HCT116 (cell line): ENCODE data around the gene OR52E2. TPM values are rescaled to one million over a fixed set of nuclear protein-coding genes. Genes with fewer than 3 reads are reported as not detected.

ENCODE experiments used
- ATAC-seq: fragments of 200-7000 bp; cut with Tn5 transposase; 2 replicates; pipeline ENCODE4 v1.9.1; 2020; ENCODE audit warnings: mild to moderate bottlenecking, moderate library complexity
- BruUV-seq: library from RNA; stranded (reverse); fragments of 400-500 nt; replicated peaks from 2 replicates; lab custom pipeline; 2021; lab: Mats Ljungman, UMichigan
- CTCF ChIA-PET: fragments of 300-600 bp; sonication (Branson Sonifier 250); formaldehyde crosslinking; loops from one replicate; lab custom pipeline; 2021; ENCODE audit warnings: antibody characterized with exemption; lab: Charles Lee
- POLR2A ChIA-PET: fragments of 300-600, 350-600 bp; sonication (Branson Sonifier 250); formaldehyde crosslinking; loops from one replicate; lab custom pipeline; 2021; ENCODE audit warnings: antibody characterized with exemption; lab: Charles Lee
- RAD21 ChIA-PET, 2 experiments: fragments of 300-600 bp; sonication (Branson Sonifier 250); formaldehyde crosslinking; loops; one replicate each; lab custom pipeline; 2023; ENCODE audit warnings: low total read pairs in 2 of 2; ENCODE audit not compliant: uncharacterized antibody in 2 of 2, unreplicated experiment in 2 of 2, low non-redundant PET in 1 of 2; lab: Charles Lee
- DNase-seq: peaks from one replicate; pipeline ENCODE4 v3.0.0-alpha.2; 2010; ENCODE audit warnings: low read depth, low spot score
- H2AFZ ChIP-seq: fragments of 200-600 bp; shearing (Covaris generic), sonication (generic); 2 replicates; pipeline ENCODE4 v1.6.1; 2017; ENCODE audit warnings: low read depth, mixed run types, mixed read lengths, antibody characterized with exemption, low read length; ENCODE audit not compliant: poor library complexity, severe bottlenecking
- H3K27ac ChIP-seq: 2 replicates; pipeline ENCODE4 v1.5.1; 2012; ENCODE audit warnings: low read depth, low read length
- H3K27me3 ChIP-seq: fragments of 200-600 bp; sonication (generic); 2 replicates; pipeline ENCODE4 v1.6.1; 2016; ENCODE audit warnings: mixed run types, low read length, mixed read lengths; ENCODE audit not compliant: insufficient read depth
- H3K36me3 ChIP-seq, 2 experiments: fragments of 200-500 bp in 1 of 2; fragments of 200-600 bp in 1 of 2; sonication (Bioruptor generic) in 1 of 2; sonication (generic) in 1 of 2; 2 replicates each; pipeline versions ENCODE4 v1.5.1 to v1.6.1; 2014 to 2016; ENCODE audit warnings: low read length in 2 of 2, inconsistent platforms in 1 of 2, mixed read lengths in 1 of 2, mixed run types in 1 of 2; ENCODE audit not compliant: insufficient read depth in 2 of 2, control insufficient read depth in 1 of 2
- H3K4me1 ChIP-seq, 2 experiments: fragments of 200-600 bp in 1 of 2; sonication (generic) in 1 of 2; 2 replicates each; pipeline versions ENCODE4 v1.5.1 to v1.6.1; 2012 to 2017; ENCODE audit warnings: low read length in 2 of 2, inconsistent platforms in 1 of 2, mild to moderate bottlenecking in 1 of 2, mixed read lengths in 1 of 2, mixed run types in 1 of 2, moderate library complexity in 1 of 2; ENCODE audit not compliant: insufficient read depth in 2 of 2, control insufficient read depth in 1 of 2
- H3K4me2 ChIP-seq: fragments of 200-600 bp; sonication (generic); 2 replicates; pipeline ENCODE4 v1.6.1; 2017; ENCODE audit warnings: mixed run types, low read length, mixed read lengths
- H3K4me3 ChIP-seq, 2 experiments: fragments of 200-600 bp in 1 of 2; sonication (generic) in 1 of 2; replicated peaks in 1 of 2; 2 replicates each; pipeline ENCODE4 v1.5.1; 2011 to 2016; ENCODE audit warnings: low read length in 2 of 2, control low read depth in 1 of 2, low read depth in 1 of 2, mild to moderate bottlenecking in 1 of 2, mixed read lengths in 1 of 2, mixed run types in 1 of 2
- H3K79me2 ChIP-seq: fragments of 200-600 bp; sonication (generic); 2 replicates; pipeline ENCODE4 v1.6.1; 2017; ENCODE audit warnings: mild to moderate bottlenecking, mixed run types, low read length, moderate library complexity, mixed read lengths; ENCODE audit not compliant: insufficient read depth
- H3K9ac ChIP-seq: fragments of 200-600 bp; sonication (generic); 2 replicates; pipeline ENCODE4 v1.6.1; 2016; ENCODE audit warnings: low read length, mixed read lengths
- H3K9me2 ChIP-seq: fragments of 200-600 bp; sonication (generic), shearing (Covaris generic); 2 replicates; pipeline ENCODE4 v1.6.1; 2017; ENCODE audit warnings: mixed run types, mild to moderate bottlenecking, moderate library complexity; ENCODE audit not compliant: insufficient read depth
- H3K9me3 ChIP-seq, 2 experiments: fragments of 200-500 bp in 1 of 2; fragments of 200-600 bp in 1 of 2; sonication (Bioruptor generic) in 1 of 2; sonication (generic) in 1 of 2; 2 replicates each; pipeline ENCODE4 v1.6.1; 2014 to 2017; ENCODE audit warnings: low read length in 2 of 2, mixed read lengths in 2 of 2, inconsistent platforms in 1 of 2, low read depth in 1 of 2, mild to moderate bottlenecking in 1 of 2, mixed run types in 1 of 2, moderate library complexity in 1 of 2; ENCODE audit not compliant: control insufficient read depth in 1 of 2, insufficient read depth in 1 of 2
- H4K20me1 ChIP-seq: fragments of 200-600 bp; sonication (generic), shearing (Covaris generic); 2 replicates; pipeline ENCODE4 v1.6.1; 2017; ENCODE audit warnings: mixed run types, mild to moderate bottlenecking, moderate library complexity; ENCODE audit not compliant: insufficient read depth
- ATF3 ChIP-seq: IDR thresholded peaks from 2 replicates; pipeline ENCODE4 v1.6.1; 2012
- CBX3 ChIP-seq: IDR thresholded peaks from 2 replicates; pipeline ENCODE4 v1.6.1; 2012; ENCODE audit warnings: low read depth
- CEBPB ChIP-seq: IDR thresholded peaks from 2 replicates; pipeline ENCODE4 v1.6.1; 2012; ENCODE audit warnings: low read depth
- ELF1 ChIP-seq: IDR thresholded peaks from 2 replicates; pipeline ENCODE4 v1.6.1; 2012; ENCODE audit warnings: low read depth, borderline replicate concordance
- FOSL1 ChIP-seq: IDR thresholded peaks from 2 replicates; pipeline ENCODE4 v1.6.1; 2012; ENCODE audit warnings: low read depth
- JUND ChIP-seq: IDR thresholded peaks from 2 replicates; pipeline ENCODE4 v1.6.1; 2012
- MAX ChIP-seq: IDR thresholded peaks from 2 replicates; pipeline ENCODE4 v1.6.1; 2012
- POLR2A ChIP-seq: IDR thresholded peaks from 2 replicates; pipeline ENCODE4 v1.7.0; 2011; ENCODE audit warnings: borderline replicate concordance; ENCODE audit not compliant: insufficient read depth, insufficient read length; ENCODE audit errors: extremely low read depth
- POLR2AphosphoS5 ChIP-seq: IDR thresholded peaks from 2 replicates; pipeline ENCODE4 v1.6.1; 2011; ENCODE audit warnings: mild to moderate bottlenecking, low read depth, low read length, moderate library complexity
- REST ChIP-seq: IDR thresholded peaks from 2 replicates; pipeline ENCODE4 v1.6.1; 2012; ENCODE audit warnings: low read depth
- SIN3A ChIP-seq: IDR thresholded peaks from 2 replicates; pipeline ENCODE4 v1.6.1; 2012; ENCODE audit warnings: low read depth
- TCF7L2 ChIP-seq: IDR thresholded peaks from 2 replicates; pipeline ENCODE4 v1.7.0; 2011; ENCODE audit warnings: borderline replicate concordance, inconsistent platforms; ENCODE audit not compliant: insufficient read depth, insufficient read length; ENCODE audit errors: extremely low read depth
- YY1 ChIP-seq: IDR thresholded peaks from 2 replicates; pipeline ENCODE4 v1.6.1; 2011; ENCODE audit warnings: low read length, low read depth, moderate library complexity, mild to moderate bottlenecking; ENCODE audit not compliant: insufficient replicate concordance; ENCODE audit errors: extremely low read depth
- ZBTB33 ChIP-seq: IDR thresholded peaks from 2 replicates; pipeline ENCODE4 v1.6.1; 2011; ENCODE audit warnings: mild to moderate bottlenecking, low read length, moderate library complexity; ENCODE audit not compliant: insufficient replicate concordance; ENCODE audit errors: extremely low read depth
- ZFX ChIP-seq: fragments of 450-650 bp; IDR thresholded peaks from 2 replicates; pipeline ENCODE4 v1.6.1; 2017
- ZNF274 ChIP-seq: fragments of 200-500 bp; sonication (Bioruptor generic); IDR thresholded peaks from 2 replicates; pipeline ENCODE4 v1.6.1; 2014; ENCODE audit warnings: mild to moderate bottlenecking, low read depth, low read length, inconsistent platforms
- intact Hi-C: fragments of 100-400 bp; cut with micrococcal nuclease; formaldehyde crosslinking; loops from 2 replicates; pipeline ENCODE4 v1.10.0; 2022
- total RNA-seq: library from RNA; stranded (reverse); gene quantifications from one replicate; pipeline ENCODE4 v1.2.1, GENCODE V29; 2021; ENCODE audit not compliant: unreplicated experiment

The OR52E2 gene
- total RNA-seq, 1 experiment from 2014 or later = not detected

GRCh38 chr11:5046226-5046625, 13.2 kb downstream of the OR52E2 start, which contains the start of gene OR52J3:
OR52J3 (plus strand) TSS chr11:5046526; CDS start chr11:5046526, 0 bp downstream.
- ChIA-PET POLR2A (no interaction called here), CTCF (no interaction called here), RAD21 (no interaction called here)
- BruUV-seq = no TSS peak
- Histone ChIP-seq H3K4me3 (no peak within 1 kb of the TSS), H3K9me3 (no peaks in the 10 kb centered on the region), H3K27ac (no peak within 1 kb of the TSS), H3K4me1 (no peaks in the 10 kb centered on the region), H3K27me3 (peaks cover 37% of the 10 kb centered on the region), H3K4me2 (no peak within 1 kb of the TSS), H3K9ac (no peak within 1 kb of the TSS), H3K9me2 (no peaks in the 10 kb centered on the region), H2AFZ (no peak within 1 kb of the TSS), H3K79me2 (no peaks in the 10 kb centered on the region), H3K36me3 (no peaks in the 10 kb centered on the region), H4K20me1 (no peaks in the 10 kb centered on the region; the same call in 1 of the 2 replicates)
- ATAC-seq (no peak), DNase-seq (no peak)
- intact Hi-C loops = no loop called here
- TF ChIP-seq POLR2AphosphoS5 (no peak), CEBPB (no peak), JUND (no peak), REST (no peak), ATF3 (no peak), MAX (no peak), ZNF274 (no peak), CBX3 (no peak), TCF7L2 (no peak), FOSL1 (no peak), ELF1 (no peak), POLR2A (no peak), ZFX (no peak), ZBTB33 (no peak), YY1 (no peak), SIN3A (no peak)
